Medulla oblongata (tissue), 1 donor: Measurements from ENCODE around the gene CD8B.

Experiments
- DNase-seq: peaks from one replicate; pipeline ENCODE4 v3.0.0-alpha.2; 2015; ENCODE audit errors: extremely low spot score

The CD8B gene

GRCh38 chr2:86774862-86775261 lies 86.8 kb downstream of the CD8B start:
- no peak for DNase-seq

GRCh38 chr2:86772611-86773010 lies 89.1 kb downstream of the CD8B start:
- no peak for DNase-seq

GRCh38 chr2:86770816-86771301 lies 90.8 kb downstream of the CD8B start:
- DNase-seq: no peak

- DNase-seq: peak; percentile 46
Measured at GRCh38 chr2:86769838-86770237, 91.8 kb downstream of the CD8B start.

DNA sequence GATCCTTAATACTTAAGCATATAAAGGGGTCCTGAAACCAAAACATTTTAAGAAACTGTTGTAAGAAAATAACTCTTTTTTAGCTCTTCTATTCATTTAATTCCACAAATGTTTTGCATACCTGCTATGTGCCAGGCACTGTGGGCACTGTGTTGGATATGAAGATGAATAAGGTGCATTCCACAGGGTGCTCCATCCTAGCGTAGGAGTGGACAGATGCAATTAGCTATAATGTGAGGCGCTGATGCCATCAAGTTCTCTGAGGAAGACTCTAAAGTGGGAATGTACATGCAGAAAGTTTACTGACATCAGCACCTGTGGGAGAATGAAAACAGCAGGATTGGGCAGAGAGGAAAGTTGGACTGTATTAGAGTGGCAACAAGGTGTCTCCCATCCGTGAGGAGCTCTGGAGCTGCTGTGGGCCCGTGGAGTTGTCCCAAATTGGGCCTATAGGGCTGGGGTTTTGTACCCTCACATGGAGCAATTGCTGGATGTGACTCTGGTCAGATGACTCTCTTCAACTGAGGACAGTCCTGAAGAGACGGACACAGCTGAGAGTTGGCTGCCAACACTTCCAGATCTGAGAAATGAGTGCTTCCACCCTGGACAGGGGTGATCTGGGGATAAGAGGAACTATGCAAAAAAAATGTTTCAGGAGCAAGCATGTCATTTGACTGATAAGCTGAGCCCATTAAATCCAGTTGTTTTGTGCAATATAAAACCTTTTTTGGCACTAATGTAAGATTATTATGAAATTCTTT lies 93.3 kb downstream of the CD8B start:
- no peak for DNase-seq
